ENCODE data around the gene RBMS2.

DNA sequence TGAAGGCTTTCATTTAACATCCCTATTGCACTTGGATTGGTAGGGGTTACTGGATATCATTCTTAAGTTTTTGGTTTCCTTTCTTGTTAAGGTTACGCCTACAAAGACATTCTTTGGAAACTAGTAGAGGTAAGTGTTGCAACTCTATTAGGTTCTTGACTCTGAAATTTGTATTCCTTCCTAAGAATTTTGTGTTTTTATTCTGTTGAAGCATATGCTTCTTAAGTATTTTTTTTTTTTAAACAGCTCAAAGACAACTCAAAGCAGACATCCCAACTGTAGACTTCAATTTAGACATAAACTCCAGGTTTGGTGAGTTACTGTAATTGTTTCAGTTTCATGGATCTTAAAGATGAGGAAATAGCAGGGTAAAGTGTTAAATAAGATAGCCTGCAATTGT is 1.1 kb upstream of the RBMS2 start:
- no peak for TF ChIP-seq POLR2A (IDR thresholded peaks at IDR 0.05)
- TF ChIP-seq, protein P1, sequence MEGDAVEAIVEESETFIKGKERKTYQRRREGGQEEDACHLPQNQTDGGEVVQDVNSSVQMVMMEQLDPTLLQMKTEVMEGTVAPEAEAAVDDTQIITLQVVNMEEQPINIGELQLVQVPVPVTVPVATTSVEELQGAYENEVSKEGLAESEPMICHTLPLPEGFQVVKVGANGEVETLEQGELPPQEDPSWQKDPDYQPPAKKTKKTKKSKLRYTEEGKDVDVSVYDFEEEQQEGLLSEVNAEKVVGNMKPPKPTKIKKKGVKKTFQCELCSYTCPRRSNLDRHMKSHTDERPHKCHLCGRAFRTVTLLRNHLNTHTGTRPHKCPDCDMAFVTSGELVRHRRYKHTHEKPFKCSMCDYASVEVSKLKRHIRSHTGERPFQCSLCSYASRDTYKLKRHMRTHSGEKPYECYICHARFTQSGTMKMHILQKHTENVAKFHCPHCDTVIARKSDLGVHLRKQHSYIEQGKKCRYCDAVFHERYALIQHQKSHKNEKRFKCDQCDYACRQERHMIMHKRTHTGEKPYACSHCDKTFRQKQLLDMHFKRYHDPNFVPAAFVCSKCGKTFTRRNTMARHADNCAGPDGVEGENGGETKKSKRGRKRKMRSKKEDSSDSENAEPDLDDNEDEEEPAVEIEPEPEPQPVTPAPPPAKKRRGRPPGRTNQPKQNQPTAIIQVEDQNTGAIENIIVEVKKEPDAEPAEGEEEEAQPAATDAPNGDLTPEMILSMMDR (IDR thresholded peaks at IDR 0.05 in 4 of 5, conservative IDR thresholded peaks at IDR 0.05 in 1 of 5) = no peak
